Testis (tissue), 3 donors: Measurements from ENCODE around the gene TGFBR3. TPM values are rescaled to one million over a fixed set of nuclear protein-coding genes. Genes with fewer than 3 reads are reported as not detected.

ENCODE experiments used
- DNase-seq: peaks from one replicate; pipeline ENCODE4 v3.0.0-alpha.2; 2019
- H3K27ac ChIP-seq, 2 donors: fragments of 200-600 bp; sonication (generic); one replicate each; pipeline ENCODE4 v1.5.1; 2019
- H3K27me3 ChIP-seq: fragments of 200-600 bp; sonication (generic); one replicate; pipeline ENCODE4 v1.5.1; 2019
- H3K36me3 ChIP-seq: fragments of 200-600 bp; sonication (generic); one replicate; pipeline ENCODE4 v1.5.1; 2017; ENCODE audit warnings: low read depth; ENCODE audit errors: missing control alignments
- H3K4me1 ChIP-seq: fragments of 200-600 bp; sonication (generic); one replicate; pipeline ENCODE4 v1.5.1; 2019
- H3K4me3 ChIP-seq, 2 donors: fragments of 200-600 bp; sonication (generic); one replicate each; pipeline ENCODE4 v1.5.1; 2017 to 2019
- H3K9me3 ChIP-seq: fragments of 200-600 bp; sonication (generic); one replicate; pipeline ENCODE4 v1.5.1; 2017
- POLR2A ChIP-seq: fragments of 450-650 bp; IDR thresholded peaks from one replicate; pipeline ENCODE4 v1.6.1; 2017; ENCODE audit warnings: antibody characterized with exemption, mild to moderate bottlenecking, moderate library complexity
- WGBS, 2 donors: methylation state at CpG; one replicate each; pipeline ENCODE4 v1.1.5; 2018; 5-methylcytosine and 5-hydroxymethylcytosine counted together
- intact Hi-C: fragments of 100-400 bp; cut with DNase I; formaldehyde crosslinking; loops from one replicate; pipeline ENCODE4 v1.15.1; 2023; ENCODE audit warnings: low total_unique reads
- polyA plus RNA-seq: library from polyadenylated mRNA; stranded (reverse); fragments of 350-450 nt; fragmentation: Illumina TruSeq; extraction: RNeasy Lipid Tissue Mini Kit (QIAGEN cat#74804); gene quantifications from one replicate; pipeline ENCODE4 v1.2.3, GENCODE V29; 2014; ENCODE audit warnings: low read depth, low replicate concordance; ENCODE audit not compliant: insufficient read depth
- total RNA-seq, 2 donors: library from RNA; depleted of rRNA; stranded (reverse); fragments of >200 nt; gene quantifications; one replicate each; pipeline ENCODE4 v1.2.3, GENCODE V29; 2016
- TF ChIP-seq, protein P1 (sequence below), 3 experiments: fragments of 450-650 bp in 2 of 3; fragments of 200-600 bp in 1 of 3; sonication (generic) in 1 of 3; IDR thresholded peaks; one replicate each; pipeline ENCODE4 v1.5.1; 2016 to 2019; ENCODE audit warnings: antibody characterized with exemption in 3 of 3, mild to moderate bottlenecking in 2 of 3, moderate library complexity in 1 of 3

TGFBR3 gene
- total and polyA plus RNA-seq, 3 donors from 2014 or later, result 24.0 to 37.2 (median 34.7) TPM

DNA sequence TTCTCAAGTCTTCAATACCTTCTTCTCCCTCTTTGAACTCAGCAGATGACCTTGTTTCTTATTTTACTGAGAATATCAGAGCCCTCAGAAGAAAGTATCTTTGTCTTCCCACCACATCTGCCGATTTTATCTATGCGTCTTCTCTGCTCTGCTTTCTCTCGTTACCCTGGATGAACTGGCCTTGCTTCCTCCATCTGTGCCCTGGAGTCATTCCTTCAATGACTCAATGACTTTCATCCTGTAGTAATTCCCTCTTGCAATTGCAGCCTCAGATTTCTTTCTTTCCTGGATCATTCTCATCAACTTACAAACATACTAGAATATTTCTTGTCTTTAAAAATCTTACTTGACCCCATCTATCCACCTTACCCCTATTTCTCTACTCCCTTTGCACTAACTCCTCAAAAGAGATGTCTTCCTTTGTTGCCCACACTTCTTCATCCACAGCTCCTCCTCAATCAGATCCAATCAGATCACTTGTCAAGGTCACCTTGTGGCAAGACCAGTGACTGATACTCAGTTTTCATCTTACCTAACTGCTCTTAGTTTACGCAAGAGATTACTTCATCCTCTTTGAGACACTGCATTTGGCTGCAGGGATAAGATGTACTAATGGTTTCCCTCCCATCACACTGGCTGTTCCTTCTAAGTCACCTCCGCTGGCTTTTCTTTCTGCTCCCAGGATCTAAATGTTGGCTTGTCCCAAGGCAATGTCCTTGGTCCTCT lies 8.2 kb upstream of the TGFBR3 start:
- 79 to 83% methylated on average over 5 of the region's 5 CpGs for WGBS, 2 donors
- TF ChIP-seq, protein P1, sequence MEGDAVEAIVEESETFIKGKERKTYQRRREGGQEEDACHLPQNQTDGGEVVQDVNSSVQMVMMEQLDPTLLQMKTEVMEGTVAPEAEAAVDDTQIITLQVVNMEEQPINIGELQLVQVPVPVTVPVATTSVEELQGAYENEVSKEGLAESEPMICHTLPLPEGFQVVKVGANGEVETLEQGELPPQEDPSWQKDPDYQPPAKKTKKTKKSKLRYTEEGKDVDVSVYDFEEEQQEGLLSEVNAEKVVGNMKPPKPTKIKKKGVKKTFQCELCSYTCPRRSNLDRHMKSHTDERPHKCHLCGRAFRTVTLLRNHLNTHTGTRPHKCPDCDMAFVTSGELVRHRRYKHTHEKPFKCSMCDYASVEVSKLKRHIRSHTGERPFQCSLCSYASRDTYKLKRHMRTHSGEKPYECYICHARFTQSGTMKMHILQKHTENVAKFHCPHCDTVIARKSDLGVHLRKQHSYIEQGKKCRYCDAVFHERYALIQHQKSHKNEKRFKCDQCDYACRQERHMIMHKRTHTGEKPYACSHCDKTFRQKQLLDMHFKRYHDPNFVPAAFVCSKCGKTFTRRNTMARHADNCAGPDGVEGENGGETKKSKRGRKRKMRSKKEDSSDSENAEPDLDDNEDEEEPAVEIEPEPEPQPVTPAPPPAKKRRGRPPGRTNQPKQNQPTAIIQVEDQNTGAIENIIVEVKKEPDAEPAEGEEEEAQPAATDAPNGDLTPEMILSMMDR (IDR thresholded peaks at IDR 0.05), result no peak
- TF ChIP-seq POLR2A, result no peak
- no peaks in the 10 kb centered on the region for H3K4me1 ChIP-seq
- no peaks in the 10 kb centered on the region for H3K9me3 ChIP-seq
- H3K4me3 ChIP-seq, result no peak overlapping the region
- intact Hi-C loops, result no loop called here
- no peak for DNase-seq
- H3K27ac ChIP-seq, result no peak overlapping the region
- no peaks in the 10 kb centered on the region for H3K36me3 ChIP-seq
- no peaks in the 10 kb centered on the region for H3K27me3 ChIP-seq

DNA sequence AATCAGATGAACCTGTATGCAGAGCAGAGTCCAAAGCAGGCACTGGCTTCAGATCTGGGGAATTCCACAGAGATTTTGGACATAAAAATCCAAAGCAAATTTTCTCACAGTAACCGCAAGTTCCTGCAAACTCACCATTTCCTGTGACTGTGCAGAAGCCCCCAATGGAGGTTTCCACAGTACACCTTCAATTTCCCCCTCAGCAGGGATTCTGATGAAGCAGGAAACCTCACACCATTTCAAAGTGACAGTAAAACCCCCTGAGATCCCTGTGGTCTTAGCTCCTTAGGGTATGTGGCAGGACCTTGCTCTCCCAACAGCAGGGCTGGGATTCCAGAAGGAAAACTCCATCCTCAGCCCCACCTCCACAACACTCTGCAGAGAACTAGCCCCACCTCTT lies 6.0 kb upstream of the TGFBR3 start:
- intact Hi-C loops, result no loop called here
- no peak for DNase-seq
- no peaks in the 10 kb centered on the region for H3K9me3 ChIP-seq
- H3K4me3 ChIP-seq, result no peak overlapping the region
- 63 to 71% methylated on average over 1 of the region's 1 CpG for WGBS, 2 donors
- H3K27ac ChIP-seq, result no peak overlapping the region
- TF ChIP-seq POLR2A, result no peak
- TF ChIP-seq, protein P1 (IDR thresholded peaks at IDR 0.05), result no peak
- H3K4me1 ChIP-seq, result no peaks in the 10 kb centered on the region
- H3K27me3 ChIP-seq, result no peaks in the 10 kb centered on the region
- H3K36me3 ChIP-seq, result no peaks in the 10 kb centered on the region

DNA sequence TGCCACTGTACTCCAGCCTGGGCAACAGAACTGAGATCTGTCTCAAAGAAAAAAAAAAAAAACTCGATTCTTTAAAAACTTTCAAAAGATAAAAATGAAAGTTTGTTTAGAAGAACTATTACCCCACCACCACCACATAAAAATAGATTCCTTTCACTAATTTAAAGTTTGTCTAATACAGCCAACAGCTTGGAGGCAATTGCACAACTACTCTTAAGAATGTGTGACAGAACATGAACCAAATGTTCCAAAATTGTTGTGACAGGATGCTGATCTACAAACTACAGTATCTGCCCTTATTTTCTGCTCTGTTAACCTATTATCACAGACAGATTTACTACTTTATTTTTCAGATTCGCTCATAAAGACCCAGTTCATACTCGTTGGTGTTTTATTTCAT lies 5.5 kb upstream of the TGFBR3 start:
- WGBS, 2 donors, result 45 to 57% methylated on average over 3 of the region's 3 CpGs
- TF ChIP-seq, protein P1 (IDR thresholded peaks at IDR 0.05), result no peak
- no peak for TF ChIP-seq POLR2A
- intact Hi-C loops, result no loop called here

DNA sequence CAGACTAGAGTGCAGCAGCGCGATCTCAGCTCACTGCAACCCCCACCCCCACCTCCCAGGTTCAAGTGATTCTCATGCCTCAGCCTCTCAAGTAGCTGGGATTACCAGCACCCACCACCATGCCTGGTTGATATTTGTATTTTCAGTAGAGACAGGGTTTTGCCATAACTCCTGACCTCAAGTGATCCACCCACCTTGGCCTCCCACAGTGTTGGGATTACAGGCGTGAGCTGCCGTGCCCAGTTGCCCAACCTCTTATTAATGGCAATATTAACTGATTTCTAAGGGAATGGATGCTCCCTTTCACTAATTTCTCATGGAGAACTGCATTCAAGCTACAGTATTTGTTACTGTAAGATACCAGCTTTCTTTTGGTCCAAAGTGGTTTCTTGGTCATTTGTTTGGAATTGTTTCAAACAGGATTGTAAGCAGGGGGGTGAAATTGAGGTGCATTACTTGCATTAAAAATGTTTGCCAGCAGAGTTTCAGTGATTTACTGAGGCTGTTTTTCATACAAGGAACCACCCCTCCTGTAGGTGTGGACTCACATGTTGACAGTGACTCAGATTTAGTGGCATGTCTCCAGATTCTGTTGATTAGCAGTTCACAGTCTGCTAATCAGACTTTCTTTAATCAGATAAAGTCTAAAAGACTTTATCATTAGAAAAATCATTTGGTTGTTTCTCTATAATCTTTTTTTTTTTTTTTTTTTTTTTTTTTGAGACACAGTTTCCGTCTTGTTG lies 3.9 kb upstream of the TGFBR3 start:
- Histone ChIP-seq H3K27ac (no peak overlapping the region), H3K4me3 (no peak overlapping the region), H3K4me1 (no peaks in the 10 kb centered on the region), H3K9me3 (no peaks in the 10 kb centered on the region), H3K36me3 (no peaks in the 10 kb centered on the region), H3K27me3 (no peaks in the 10 kb centered on the region)
- 87 to 89% methylated on average over 5 of the region's 5 CpGs for WGBS, 2 donors
- TF ChIP-seq POLR2A, result no peak
- TF ChIP-seq, protein P1 (IDR thresholded peaks at IDR 0.05), result no peak
- intact Hi-C loops, result no loop called here
- no peak for DNase-seq

More for the DNA sequence above, 5.5 kb upstream of the TGFBR3 start:
- H3K27me3 ChIP-seq, result no peaks in the 10 kb centered on the region
- DNase-seq, result no peak
- no peaks in the 10 kb centered on the region for H3K9me3 ChIP-seq
- H3K4me3 ChIP-seq, result no peak overlapping the region
- H3K27ac ChIP-seq, result no peak overlapping the region
- H3K36me3 ChIP-seq, result no peaks in the 10 kb centered on the region
- no peaks in the 10 kb centered on the region for H3K4me1 ChIP-seq
